Left lobe of liver (tissue), 2 donors: ENCODE results near the gene TNIK. TPM values are rescaled to one million over a fixed set of nuclear protein-coding genes. Genes with fewer than 3 reads are reported as not detected.
"Not testable (repeated sequence)": the region's sequence is repeated elsewhere in the genome, so short reads cannot be mapped to it uniquely, and the experiment has no call there.

Experiments
- ATAC-seq: fragments of 200-7000 bp; cut with Tn5 transposase; one replicate; pipeline ENCODE4 v1.9.1; 2020; ENCODE audit warnings: mild to moderate bottlenecking, moderate library complexity
- DNase-seq: peaks from one replicate; pipeline ENCODE4 v3.0.0-alpha.2; 2020; ENCODE audit warnings: low spot score
- total RNA-seq: library from RNA; stranded (reverse); gene quantifications from one replicate; pipeline ENCODE4 v1.2.1, GENCODE V29; 2021
- donor health status: DM: no; HTN: no; CAD: no; lungs with moderate emphysema.
- donor health status: DM: no; HTN: yes; CAD: no.

Gene TNIK
- total RNA-seq, 1 donor from 2014 or later: 4.0 TPM

GRCh38 chr3:171290680-171291079 lies 169.5 kb downstream of the TNIK start:
- no peak for DNase-seq
- no peak for ATAC-seq

GRCh38 chr3:171289291-171289690 lies 170.9 kb downstream of the TNIK start:
- ATAC-seq: no peak
- DNase-seq: no peak

- not testable (repeated sequence) for ATAC-seq, DNase-seq
Measured at GRCh38 chr3:171287761-171288160, 172.4 kb downstream of the TNIK start.

GRCh38 chr3:171286580-171287249 lies 173.5 kb downstream of the TNIK start:
- ATAC-seq (peak; percentile 98), DNase-seq (no peak)

- ATAC-seq: no peak
Measured at GRCh38 chr3:171285287-171285686, 174.9 kb downstream of the TNIK start.

GRCh38 chr3:171284308-171285075 lies 175.7 kb downstream of the TNIK start:
- ATAC-seq (no peak), DNase-seq (no peak)

More at GRCh38 chr3:171285287-171285686, 174.9 kb downstream of the TNIK start:
- DNase-seq: no peak

GRCh38 chr3:171283848-171284222 lies 176.4 kb downstream of the TNIK start:
- ATAC-seq (no peak), DNase-seq (no peak)

GRCh38 chr3:171283183-171283847 lies 176.9 kb downstream of the TNIK start:
- no peak for ATAC-seq
- DNase-seq: no peak

GRCh38 chr3:171282041-171282440 lies 178.2 kb downstream of the TNIK start:
- DNase-seq (no peak), ATAC-seq (no peak)

- DNase-seq (no peak), ATAC-seq (no peak)
Measured at GRCh38 chr3:171281256-171281992, 178.8 kb downstream of the TNIK start.

- no peak for ATAC-seq
- DNase-seq: no peak
Measured at GRCh38 chr3:171279972-171280371, 180.2 kb downstream of the TNIK start.

GRCh38 chr3:171278299-171278590 lies 182.0 kb downstream of the TNIK start:
- ATAC-seq: no peak

GRCh38 chr3:171277456-171278298 lies 182.5 kb downstream of the TNIK start:
- ATAC-seq: no peak
- no peak for DNase-seq

More at GRCh38 chr3:171278299-171278590, 182.0 kb downstream of the TNIK start:
- DNase-seq: no peak

GRCh38 chr3:171276923-171277322 lies 183.3 kb downstream of the TNIK start:
- ATAC-seq (no peak), DNase-seq (no peak)

- DNase-seq: no peak
- no peak for ATAC-seq
Measured at GRCh38 chr3:171274222-171274621, 186.0 kb downstream of the TNIK start.

- no peak for DNase-seq
- ATAC-seq: no peak
Measured at GRCh38 chr3:171270541-171270940, 189.7 kb downstream of the TNIK start.

- no peak for ATAC-seq
Measured at GRCh38 chr3:171269542-171269941, 190.7 kb downstream of the TNIK start.

GRCh38 chr3:171268677-171269076 lies 191.5 kb downstream of the TNIK start:
- no peak for DNase-seq
- no peak for ATAC-seq

More at GRCh38 chr3:171269542-171269941, 190.7 kb downstream of the TNIK start:
- DNase-seq: no peak

- ATAC-seq: no peak
- DNase-seq: no peak
Measured at GRCh38 chr3:171267104-171267503, 193.1 kb downstream of the TNIK start.

- ATAC-seq (no peak), DNase-seq (no peak)
Measured at GRCh38 chr3:171266740-171267073, 193.5 kb downstream of the TNIK start.
